Heart left ventricle (tissue), 16 donors: ENCODE results near the gene SOS1. TPM values are rescaled to one million over a fixed set of nuclear protein-coding genes. Genes with fewer than 3 reads are reported as not detected.

Experiments used
- ATAC-seq, 4 donors: fragments of 200-7000 bp; cut with Tn5 transposase; one replicate each; pipeline ENCODE4 v1.9.1; 2020 to 2022; ENCODE audit warnings: moderate library complexity in 4 of 4, mild to moderate bottlenecking in 3 of 4, moderate number of reproducible peaks in 1 of 4
- DNase-seq, 5 donors: peaks; one replicate each; pipeline ENCODE4 v3.0.0-alpha.2; 2020
- H3K27ac ChIP-seq, 12 donors: fragments of 200-600 bp; sonication (generic) in 4 of 12; one replicate each; pipeline versions ENCODE4 v1.5.0 to v1.8.0; 2016 to 2022; ENCODE audit warnings: mild to moderate bottlenecking in 2 of 12
- H3K27me3 ChIP-seq, 9 donors: fragments of 200-600 bp; sonication (generic) in 2 of 9; one replicate each; pipeline versions ENCODE4 v1.5.1 to v1.8.0; 2016 to 2022; ENCODE audit warnings: mild to moderate bottlenecking in 3 of 9
- H3K36me3 ChIP-seq, 9 donors: fragments of 200-600 bp; sonication (generic) in 2 of 9; one replicate each; pipeline versions ENCODE4 v1.5.0 to v1.8.0; 2018 to 2022; ENCODE audit warnings: mild to moderate bottlenecking in 2 of 9
- H3K4me1 ChIP-seq, 12 donors: fragments of 200-600 bp; sonication (generic) in 4 of 12; one replicate each; pipeline versions ENCODE4 v1.5.0 to v1.8.0; 2016 to 2022; ENCODE audit warnings: mild to moderate bottlenecking in 3 of 12
- H3K4me3 ChIP-seq, 12 donors: fragments of 200-600 bp; sonication (generic) in 4 of 12; one replicate each; pipeline versions ENCODE4 v1.5.0 to v1.8.0; 2017 to 2022; ENCODE audit warnings: mild to moderate bottlenecking in 9 of 12, moderate library complexity in 4 of 12
- H3K9me3 ChIP-seq, 12 donors: fragments of 200-600 bp; sonication (generic) in 4 of 12; one replicate each; pipeline versions ENCODE4 v1.5.0 to v1.8.0; 2016 to 2022; ENCODE audit warnings: mild to moderate bottlenecking in 1 of 12
- POLR2A ChIP-seq, 2 donors: fragments of 450-650 bp; IDR thresholded peaks; one replicate each; pipeline ENCODE4 v1.6.1; 2017; ENCODE audit warnings: antibody characterized with exemption in 2 of 2, mild to moderate bottlenecking in 2 of 2, moderate library complexity in 2 of 2
- WGBS, 4 donors: extraction: QIAGEN DNeasy Blood & Tissue Kit in 2 of 4; methylation state at CpG; one replicate each; pipeline versions ENCODE4 v1.1.5 to v1.1.7; 2013 to 2018; 5-methylcytosine and 5-hydroxymethylcytosine counted together
- intact Hi-C, 10 donors: fragments of 100-400 bp; cut with DNase I; formaldehyde crosslinking; loops; one replicate each; pipeline versions ENCODE4 v1.11.1 to v1.14.2; 2022
- polyA plus RNA-seq, 2 donors: library from polyadenylated mRNA; stranded (reverse); fragments of 200-250 nt; gene quantifications; one replicate each; pipeline ENCODE4 v1.2.3, GENCODE V29; 2013
- total RNA-seq, 9 donors: library from RNA; depleted of rRNA in 2 of 9; stranded (reverse); fragments of >200 nt in 2 of 9; fragmentation: NEBNext Ultra II Directional in 3 of 9; extraction: Animal tissue kit (Norgen Biotek cat#: 25700) in 3 of 9; gene quantifications; one replicate each; pipeline versions ENCODE4 v1.1.0 to v1.2.4, GENCODE V29; 2016 to 2023
- TF ChIP-seq, protein P1 (sequence below), 12 donors: fragments of 200-600 bp; sonication (generic) in 4 of 12; IDR thresholded peaks; one replicate each; pipeline versions ENCODE4 v1.5.0 to v1.8.0; 2018 to 2022; ENCODE audit warnings: antibody characterized with exemption in 12 of 12, mild to moderate bottlenecking in 5 of 12
- donor health status: ischemic (EF 13 %, LVEDD 7.1; RV severe dilation, severe dysfunction).
- donor health status: healthy with polysubstance abuse.
- donor health status: DM: no; HTN: yes; CAD: no.
- donor health status: DM: no; HTN: no; CAD: no.
- donor health status: ischemic (EF 25% LVEDD 6.9; RV normal size, moderate dysfunction).
- donor health status: ischemic (EF 25% LVEDD 5.7; RV mildly dilated, moderate dysfunction).
- donor health status: healthy.
- donor health status: DM: yes; HTN: yes; CAD: no.
- donor health status: ischemic (EF 35%, LVEDD 5.7; RV mildly dilated, moderate dysfunction).
- donor health status: nonischemic (EF 11% LVEDD 7.7; RV severe dilation, severe dysfunction).
- donor health status: DM: yes; HTN: yes; CAD: no.
- donor health status: PGD.
- donor health status: ischemic (EF 29% LVEDD 5.4; RV normal size, mild dysfunction).
- donor health status: nonischemic (EF 23%, LVEDD 6.1; RV moderate dilation, normal function).

The SOS1 gene
- total and polyA plus RNA-seq, 11 donors: 4.7 to 54.5 (median 24.8) TPM

DNA sequence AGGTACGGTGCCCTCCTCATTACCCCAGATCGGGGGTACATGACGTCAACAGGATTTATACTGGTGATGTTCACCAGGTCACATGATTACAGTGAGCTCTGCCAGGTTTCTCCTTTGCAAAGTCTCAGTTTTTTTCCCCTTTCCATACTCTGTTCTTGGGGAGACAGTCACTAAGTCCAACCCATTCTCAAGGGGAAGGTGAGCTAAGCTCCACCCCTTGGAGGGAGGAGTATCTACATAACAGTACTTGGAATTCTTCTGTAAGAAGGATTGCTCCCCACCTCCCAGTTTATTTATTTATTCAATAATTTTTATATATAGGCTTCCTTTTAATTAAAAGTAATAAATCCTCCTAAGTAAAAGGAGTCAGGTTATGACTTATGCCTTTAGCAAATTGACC is 34.1 kb upstream of the SOS1 start:
- WGBS, 4 donors: 79 to 91% (median 84%) methylated on average over 3 of the region's 3 CpGs
- no peak for ATAC-seq
- H3K9me3 ChIP-seq: no peaks in the 10 kb centered on the region
- H3K27ac ChIP-seq: no peak overlapping the region
- DNase-seq: no peak
- TF ChIP-seq, protein P1, sequence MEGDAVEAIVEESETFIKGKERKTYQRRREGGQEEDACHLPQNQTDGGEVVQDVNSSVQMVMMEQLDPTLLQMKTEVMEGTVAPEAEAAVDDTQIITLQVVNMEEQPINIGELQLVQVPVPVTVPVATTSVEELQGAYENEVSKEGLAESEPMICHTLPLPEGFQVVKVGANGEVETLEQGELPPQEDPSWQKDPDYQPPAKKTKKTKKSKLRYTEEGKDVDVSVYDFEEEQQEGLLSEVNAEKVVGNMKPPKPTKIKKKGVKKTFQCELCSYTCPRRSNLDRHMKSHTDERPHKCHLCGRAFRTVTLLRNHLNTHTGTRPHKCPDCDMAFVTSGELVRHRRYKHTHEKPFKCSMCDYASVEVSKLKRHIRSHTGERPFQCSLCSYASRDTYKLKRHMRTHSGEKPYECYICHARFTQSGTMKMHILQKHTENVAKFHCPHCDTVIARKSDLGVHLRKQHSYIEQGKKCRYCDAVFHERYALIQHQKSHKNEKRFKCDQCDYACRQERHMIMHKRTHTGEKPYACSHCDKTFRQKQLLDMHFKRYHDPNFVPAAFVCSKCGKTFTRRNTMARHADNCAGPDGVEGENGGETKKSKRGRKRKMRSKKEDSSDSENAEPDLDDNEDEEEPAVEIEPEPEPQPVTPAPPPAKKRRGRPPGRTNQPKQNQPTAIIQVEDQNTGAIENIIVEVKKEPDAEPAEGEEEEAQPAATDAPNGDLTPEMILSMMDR (IDR thresholded peaks at IDR 0.05): no peak
- TF ChIP-seq POLR2A (IDR thresholded peaks at IDR 0.05): no peak
- H3K27me3 ChIP-seq: no peaks in the 10 kb centered on the region
- no peaks in the 10 kb centered on the region for H3K36me3 ChIP-seq
- no peak overlapping the region for H3K4me3 ChIP-seq
- no peaks in the 10 kb centered on the region for H3K4me1 ChIP-seq
- intact Hi-C loops: no loop called here

DNA sequence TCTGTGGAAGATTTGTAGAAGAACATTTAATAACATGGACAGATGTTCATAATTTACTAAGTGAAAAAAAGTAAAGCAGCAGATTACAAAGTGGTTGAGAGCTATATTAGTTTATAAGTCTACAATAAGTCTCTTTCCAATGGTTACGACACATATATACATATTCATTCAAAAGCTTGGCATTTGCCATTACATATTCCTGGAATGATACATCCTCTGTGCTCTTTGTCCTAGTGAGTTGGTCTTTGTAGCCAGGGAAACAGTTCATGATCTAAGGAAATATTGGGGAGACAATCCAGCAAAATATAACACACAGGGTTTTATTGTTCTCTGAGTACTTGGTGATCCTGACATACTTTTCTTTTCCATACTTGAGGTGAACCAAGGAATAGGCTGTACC is 32.5 kb upstream of the SOS1 start:
- H3K4me1 ChIP-seq: no peaks in the 10 kb centered on the region
- H3K4me3 ChIP-seq: no peak overlapping the region
- intact Hi-C loops: no loop called here
- ATAC-seq: no peak
- H3K9me3 ChIP-seq: no peaks in the 10 kb centered on the region
- 96 to 100% (median 97%) methylated on average over 1 of the region's 1 CpG for WGBS, 4 donors
- no peak overlapping the region for H3K27ac ChIP-seq
- no peaks in the 10 kb centered on the region for H3K27me3 ChIP-seq
- H3K36me3 ChIP-seq: no peaks in the 10 kb centered on the region
- no peak for DNase-seq
- TF ChIP-seq, protein P1 (IDR thresholded peaks at IDR 0.05): no peak
- TF ChIP-seq POLR2A (IDR thresholded peaks at IDR 0.05): no peak

DNA sequence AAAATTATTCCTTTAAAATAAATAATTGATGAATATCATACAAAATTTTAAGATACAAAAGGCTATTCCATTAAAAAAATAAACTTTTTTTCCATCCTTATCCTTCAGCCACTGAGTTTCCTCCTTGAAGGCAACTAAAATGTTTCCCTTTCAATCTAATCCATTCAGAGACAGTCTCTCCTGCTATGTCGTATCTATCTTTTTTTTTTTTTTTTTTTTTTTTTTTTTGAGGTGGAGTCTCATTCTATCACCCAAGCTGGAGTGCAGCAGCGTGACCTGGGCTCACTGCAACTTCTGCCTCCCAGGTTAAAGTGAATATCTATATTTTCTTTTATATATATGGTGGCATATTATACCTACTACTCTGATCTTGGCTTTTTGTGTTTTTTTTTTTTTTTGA is 31.7 kb upstream of the SOS1 start:
- intact Hi-C loops: no loop called here
- H3K4me1 ChIP-seq: no peaks in the 10 kb centered on the region
- no peaks in the 10 kb centered on the region for H3K27me3 ChIP-seq
- 66 to 81% (median 72%) methylated on average over 2 of the region's 2 CpGs for WGBS, 4 donors
- no peak overlapping the region for H3K4me3 ChIP-seq
- no peaks in the 10 kb centered on the region for H3K9me3 ChIP-seq
- no peak overlapping the region for H3K27ac ChIP-seq
- no peaks in the 10 kb centered on the region for H3K36me3 ChIP-seq
- ATAC-seq: no peak
- TF ChIP-seq, protein P1 (IDR thresholded peaks at IDR 0.05): no peak
- no peak for DNase-seq

DNA sequence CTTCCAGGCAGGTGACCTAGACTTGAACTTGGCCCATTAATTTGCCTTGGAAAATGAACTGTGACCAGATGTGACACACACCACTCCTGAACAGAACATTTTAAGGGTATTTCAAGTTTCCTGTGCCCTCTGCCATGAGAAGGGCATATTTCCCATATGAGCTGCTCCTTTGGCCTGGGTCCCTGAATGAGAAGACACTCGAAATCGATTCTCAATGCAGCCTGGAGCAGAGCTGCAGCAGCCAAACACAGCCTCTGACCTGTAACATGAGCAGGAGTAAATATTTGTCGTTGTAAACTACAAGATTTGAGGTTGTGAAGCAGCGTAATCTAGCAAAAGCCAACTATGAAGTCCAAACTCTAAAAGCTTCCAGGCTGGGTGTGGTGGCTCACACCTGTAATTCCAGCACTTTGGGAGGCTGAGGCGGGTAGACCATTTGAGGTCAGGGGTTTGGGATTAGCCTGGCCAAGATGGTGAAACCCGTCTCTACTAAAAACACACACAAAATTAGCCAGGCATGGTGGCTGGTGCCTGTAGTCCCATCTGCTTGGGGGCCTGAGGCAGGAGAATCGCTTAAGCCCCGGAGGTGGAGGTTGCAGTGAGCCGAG is 30.1 kb upstream of the SOS1 start:
- ATAC-seq (no peak), DNase-seq (no peak)
- no peaks in the 10 kb centered on the region for H3K4me1 ChIP-seq
- no peaks in the 10 kb centered on the region for H3K27me3 ChIP-seq
- H3K36me3 ChIP-seq: no peaks in the 10 kb centered on the region
- 77 to 90% (median 83%) methylated on average over 9 of the region's 9 CpGs for WGBS, 4 donors
- intact Hi-C loops: no loop called here
- H3K4me3 ChIP-seq: no peak overlapping the region
- no peak overlapping the region for H3K27ac ChIP-seq
- no peaks in the 10 kb centered on the region for H3K9me3 ChIP-seq
- no peak for TF ChIP-seq POLR2A (IDR thresholded peaks at IDR 0.05)
- TF ChIP-seq, protein P1 (IDR thresholded peaks at IDR 0.05): no peak
